HG03520 (cell line): ENCODE data around the gene VPS37C.

Experiments
- ATAC-seq: cut with Tn5 transposase; IDR thresholded peaks from one replicate; pipeline ENCODE4 v1.9.1; 2021; ENCODE audit warnings: mild to moderate bottlenecking, moderate library complexity; ENCODE audit not compliant: unreplicated experiment

VPS37C gene

DNA sequence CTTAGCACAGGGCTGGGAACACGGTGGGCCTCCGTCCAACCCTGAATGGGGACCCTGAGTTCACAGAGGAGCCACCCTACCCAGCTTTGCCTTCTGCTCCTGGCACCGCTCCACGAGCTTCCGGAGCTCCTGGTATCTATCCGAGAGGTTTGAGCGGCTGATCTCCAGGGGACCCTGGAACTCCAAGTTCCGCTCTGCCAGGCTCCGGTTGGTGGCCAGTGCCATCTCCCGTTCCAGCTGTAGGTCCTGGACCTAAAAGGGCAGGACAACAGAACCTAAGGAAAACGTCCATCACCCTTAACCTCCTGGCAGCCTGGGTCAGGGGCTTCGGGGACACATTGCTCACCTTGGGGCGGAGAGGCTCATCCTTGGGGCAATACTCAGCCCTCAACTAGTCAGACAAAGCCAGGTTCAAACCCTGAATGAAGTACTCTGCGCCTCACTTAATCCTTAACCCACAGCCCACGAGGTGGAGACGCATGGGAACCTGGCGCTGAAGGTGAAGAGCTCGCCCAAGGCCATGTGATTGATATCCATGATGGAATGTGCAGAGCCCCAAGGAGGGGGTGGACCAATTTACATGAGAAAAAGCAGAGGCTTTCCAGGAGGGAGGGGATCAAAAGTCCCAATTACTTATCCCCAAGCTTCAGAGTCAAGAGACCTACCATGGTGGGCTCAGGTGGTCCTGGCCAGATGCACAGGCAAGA is 27.1 kb downstream of the VPS37C start:
- ATAC-seq, result no peak

DNA sequence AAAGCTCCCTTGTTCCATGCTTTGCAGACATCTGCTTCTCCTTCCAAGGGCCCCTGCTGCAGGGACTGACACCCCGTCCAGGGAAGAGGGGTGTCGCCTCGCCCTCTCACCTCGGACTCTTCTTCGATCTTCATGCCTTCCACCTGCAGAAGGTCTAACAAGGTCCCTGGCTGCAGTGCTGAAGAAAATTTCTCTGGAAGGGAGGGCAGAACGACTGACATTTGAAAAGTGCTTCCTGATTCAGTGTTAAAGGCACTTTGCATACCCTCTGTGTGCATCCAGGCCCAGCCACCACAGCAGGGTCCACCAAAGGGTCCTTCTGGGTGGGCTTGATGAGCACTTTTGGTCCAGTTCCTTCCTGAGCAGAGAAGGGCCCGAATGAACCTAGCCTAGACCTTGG is 28.1 kb downstream of the VPS37C start:
- no peak for ATAC-seq

DNA sequence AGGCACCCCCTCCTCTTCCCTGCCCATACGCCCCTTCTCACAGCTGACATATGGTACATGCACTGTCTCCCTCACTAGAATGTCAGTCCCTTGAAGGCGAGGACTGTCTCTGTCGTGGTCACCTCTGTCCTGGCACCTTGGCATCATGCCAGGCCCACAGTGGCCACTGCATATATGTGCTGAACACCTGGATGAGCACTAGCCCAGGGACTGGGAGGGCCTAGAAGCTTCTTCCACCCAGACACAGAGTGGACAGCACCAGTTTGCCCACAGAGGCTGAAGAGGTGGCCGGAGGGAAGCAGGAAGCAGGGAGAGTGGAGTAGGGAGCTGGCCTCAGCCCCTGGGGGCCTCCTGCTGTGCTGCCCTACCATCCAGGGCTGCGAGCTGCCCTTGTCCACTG is 28.6 kb downstream of the VPS37C start:
- ATAC-seq, result no peak

DNA sequence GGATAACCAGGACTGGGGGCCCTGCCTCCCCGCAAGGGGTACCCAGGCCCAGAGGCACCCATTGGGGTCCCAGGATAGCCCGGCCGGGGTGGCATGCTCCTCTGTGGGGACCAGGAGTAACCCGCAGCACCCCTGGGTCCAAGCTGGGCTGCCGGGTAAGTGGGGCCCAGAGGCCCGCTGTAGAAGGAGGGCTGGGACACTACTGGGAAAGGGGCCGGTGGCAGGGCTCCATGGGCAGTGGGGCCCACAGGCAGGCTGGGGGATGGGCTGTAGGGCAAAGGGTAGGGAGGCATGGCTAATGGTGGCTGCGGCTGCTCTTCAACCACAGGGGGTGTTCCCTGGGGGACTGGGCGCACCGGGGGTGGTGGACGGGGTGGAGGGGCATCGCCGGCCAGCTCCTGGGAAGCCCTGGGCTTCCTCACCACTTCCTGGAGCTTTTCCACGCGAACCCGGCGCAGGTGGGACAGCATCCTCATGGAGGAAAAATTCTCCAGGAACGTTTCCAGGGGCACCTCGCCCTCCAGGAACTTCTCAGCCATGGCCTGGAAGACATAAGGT is 29.1 kb downstream of the VPS37C start:
- ATAC-seq, result no peak

- no peak for ATAC-seq
Measured at GRCh38 chr11:61131586-61131985, 29.6 kb downstream of the VPS37C start.

- no peak for ATAC-seq
Measured at GRCh38 chr11:61131186-61131585, 30.0 kb downstream of the VPS37C start.

DNA sequence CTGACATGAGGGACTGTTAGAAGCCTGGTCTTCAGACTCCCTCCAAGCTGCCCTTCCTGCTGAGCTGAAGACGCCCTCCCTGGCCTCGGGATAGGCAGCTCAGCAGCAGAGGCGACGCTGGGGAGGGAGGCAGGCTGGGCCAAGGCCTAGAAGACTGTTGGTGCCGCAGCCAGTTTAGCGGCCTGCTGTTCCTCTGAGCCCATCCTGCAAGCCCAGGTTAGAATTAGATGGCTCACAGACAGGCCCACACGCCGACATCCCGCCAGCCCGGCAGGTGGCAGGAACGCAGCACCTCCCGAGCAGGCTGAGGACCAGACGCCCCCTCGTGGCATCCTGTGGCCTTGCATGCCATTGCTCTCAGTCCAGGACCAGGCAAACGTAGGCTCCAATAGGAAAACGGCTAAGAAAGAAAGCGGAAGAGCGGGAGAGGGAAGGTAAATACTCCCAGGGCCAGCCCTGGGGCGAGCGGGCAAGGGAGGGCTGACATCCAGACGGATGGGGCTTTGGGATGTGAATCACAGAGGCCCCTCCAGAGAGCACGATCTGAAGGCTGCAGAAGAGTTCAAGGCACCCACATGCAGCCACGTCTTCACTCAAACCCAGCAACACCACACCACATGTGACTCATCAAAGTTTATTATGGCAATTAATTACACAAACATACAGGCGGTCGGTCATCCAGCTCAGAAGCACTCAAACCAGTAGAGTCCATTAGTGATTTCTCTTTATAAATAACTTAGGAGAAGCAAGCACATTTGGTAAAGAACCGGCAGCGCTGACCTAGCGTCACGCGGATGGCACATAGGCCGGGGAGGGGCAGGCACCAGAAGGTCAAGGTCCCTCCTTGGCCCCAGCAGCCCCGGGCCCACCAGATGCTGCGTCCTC is 31.3 kb downstream of the VPS37C start:
- ATAC-seq, result peak; percentile 80

DNA sequence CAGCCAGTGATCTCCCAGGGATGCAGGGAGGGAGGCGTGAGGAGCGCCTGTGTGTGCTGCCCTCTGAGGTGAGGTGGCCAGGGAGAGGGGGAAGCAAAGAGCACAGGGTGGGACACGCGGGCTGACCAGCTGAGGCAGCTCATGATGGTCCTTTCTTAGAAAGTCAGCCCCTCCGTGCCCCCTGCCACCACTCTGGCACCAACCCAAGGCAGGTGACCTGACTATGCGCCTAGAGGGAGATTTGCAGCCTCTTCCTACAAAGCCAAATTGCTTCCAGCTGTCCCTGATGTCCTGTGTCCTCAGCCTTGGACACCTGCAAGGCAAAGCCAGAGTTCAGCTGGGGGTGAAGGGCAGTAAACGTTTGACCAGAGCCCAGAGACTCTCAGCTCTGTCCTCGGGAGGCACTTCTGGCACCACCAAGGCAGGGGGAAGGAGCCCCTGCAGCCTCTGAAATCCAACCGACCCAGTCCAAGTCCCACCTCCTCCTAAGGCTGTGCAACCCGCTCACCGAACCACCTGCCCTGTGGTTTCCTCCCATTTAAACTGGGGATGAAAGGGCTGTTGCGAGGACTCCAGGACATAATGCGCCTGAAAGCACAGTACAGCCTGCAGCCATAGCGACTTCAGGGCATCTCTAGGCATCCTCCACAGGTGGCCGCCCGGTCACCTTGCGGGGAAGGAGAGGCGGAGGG is 32.1 kb downstream of the VPS37C start:
- no peak for ATAC-seq

DNA sequence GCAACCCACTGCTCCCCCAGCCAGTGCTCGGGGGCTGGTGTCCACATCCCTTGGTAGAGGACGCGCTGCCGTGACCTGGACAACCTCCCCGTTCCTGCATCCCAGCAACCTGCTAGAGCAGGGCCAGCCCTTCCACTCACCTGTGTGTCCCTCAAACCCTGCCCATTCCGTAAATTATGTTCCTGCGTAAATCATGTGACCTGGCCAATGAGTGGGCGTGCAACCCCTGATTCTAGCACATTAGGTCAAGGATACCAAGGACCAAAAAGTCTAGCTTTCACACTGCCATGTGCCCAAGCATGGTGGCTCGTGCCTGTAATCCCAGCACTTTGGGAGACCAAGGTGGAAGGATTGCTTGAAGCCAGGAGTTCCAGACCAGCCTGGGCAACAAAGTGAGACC is 33.2 kb downstream of the VPS37C start:
- ATAC-seq, result no peak

GRCh38 chr11:61126256-61126655 is 35.0 kb downstream of the VPS37C start:
- ATAC-seq, result no peak

DNA sequence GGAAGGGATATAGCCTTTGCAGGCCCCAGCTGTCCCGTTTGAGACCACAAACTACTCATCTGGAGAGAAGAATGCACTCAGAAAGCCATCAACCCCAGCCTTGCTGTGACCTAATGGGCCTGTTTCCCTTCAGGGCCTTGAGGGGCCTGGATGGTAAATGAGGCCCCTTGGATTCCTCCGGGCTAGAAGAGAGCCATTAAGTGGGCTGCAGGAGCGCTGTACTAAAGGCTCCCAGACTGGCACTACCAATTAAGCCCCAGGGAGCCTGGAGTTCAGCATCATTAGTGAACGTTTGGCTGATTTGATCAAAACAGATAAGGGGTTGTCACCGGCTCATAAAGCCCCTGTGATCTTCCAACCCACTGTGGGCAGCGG is 35.9 kb downstream of the VPS37C start:
- no peak for ATAC-seq

- ATAC-seq, result no peak
Measured at GRCh38 chr11:61124574-61125309, 36.5 kb downstream of the VPS37C start.

DNA sequence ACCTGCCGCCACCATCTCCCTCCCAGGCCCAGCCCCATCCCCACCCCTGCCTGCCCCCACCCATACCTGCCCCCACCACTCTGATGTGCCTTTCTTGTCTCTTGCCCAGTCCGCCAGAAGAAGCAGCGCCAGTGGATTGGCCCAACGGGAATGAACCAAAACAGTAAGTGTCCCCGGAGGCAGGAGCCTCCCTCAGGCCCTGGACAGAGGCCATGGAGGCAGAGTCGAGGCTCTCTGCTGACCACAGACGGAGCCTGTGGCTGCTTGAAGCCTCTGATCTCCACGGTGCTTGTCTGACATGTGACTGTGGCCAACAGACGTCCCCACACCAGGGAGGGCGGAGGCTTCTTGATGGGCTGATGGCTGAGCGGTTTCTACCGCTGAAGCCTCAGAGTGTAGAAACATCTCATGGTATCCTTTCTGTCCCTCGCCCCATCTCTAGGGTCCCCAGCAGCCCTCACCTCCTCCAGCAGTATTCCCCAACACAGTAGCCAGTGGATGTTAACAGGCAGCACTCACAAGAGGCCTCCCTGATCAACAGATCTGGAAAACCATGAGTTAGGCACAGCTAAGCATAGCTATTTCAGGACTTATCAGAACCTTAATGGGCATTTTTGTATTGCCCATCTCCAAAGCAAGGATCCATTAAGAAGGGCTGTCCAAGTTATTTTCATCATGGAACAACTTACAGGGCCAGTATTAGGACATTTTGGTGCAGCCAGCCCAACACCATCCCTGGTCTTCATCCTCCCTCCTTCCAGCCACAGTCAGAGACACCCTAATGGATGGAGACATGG is 37.3 kb downstream of the VPS37C start:
- no peak for ATAC-seq

- no peak for ATAC-seq
Measured at GRCh38 chr11:61122761-61123160, 38.5 kb downstream of the VPS37C start.

DNA sequence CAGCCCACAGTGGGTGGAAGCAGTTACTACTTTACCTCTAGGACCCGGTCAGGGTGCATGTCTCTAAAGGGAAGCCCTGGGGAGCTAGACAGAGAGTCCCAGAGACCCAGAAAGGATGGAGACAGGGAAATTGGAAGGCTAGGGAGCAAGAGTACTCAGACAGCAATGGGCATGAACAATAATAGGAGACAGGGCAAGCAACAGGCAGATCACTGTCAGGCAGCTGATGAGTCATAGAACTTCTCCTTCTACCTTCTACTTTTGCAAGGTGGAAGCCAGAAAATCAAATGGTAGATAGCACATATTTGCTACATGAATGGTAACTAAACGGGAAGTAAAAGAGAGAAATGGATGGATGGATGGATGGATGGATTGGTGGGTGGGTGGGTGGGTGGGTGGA is 39.3 kb downstream of the VPS37C start:
- no peak for ATAC-seq

- no peak for ATAC-seq
Measured at GRCh38 chr11:61121192-61121831, 39.9 kb downstream of the VPS37C start.

DNA sequence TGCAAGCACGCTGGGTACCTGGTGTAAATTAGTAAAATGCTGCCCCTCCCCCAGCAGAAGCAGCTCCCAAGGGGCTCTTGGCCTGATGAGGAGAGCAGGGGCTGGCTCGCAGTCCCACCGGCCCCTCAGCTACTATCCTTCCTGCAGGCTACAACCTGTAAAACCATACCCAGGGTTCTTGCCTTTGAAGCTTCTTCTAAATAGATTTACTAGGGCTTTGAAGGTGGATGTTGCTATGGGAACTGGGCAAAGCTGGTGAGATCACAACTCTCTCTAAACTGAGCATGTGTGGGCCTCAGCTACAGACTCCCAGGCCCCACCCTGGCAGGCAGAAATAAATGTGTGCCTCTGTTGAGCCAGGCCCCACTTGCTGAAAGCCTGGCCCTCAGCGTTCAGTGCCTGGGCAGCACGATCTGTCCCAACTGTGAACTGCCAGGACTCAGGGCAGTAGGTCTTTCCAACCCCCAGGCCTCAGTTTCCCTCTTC is 40.5 kb downstream of the VPS37C start:
- no peak for ATAC-seq

GRCh38 chr11:61120099-61120705 is 41.0 kb downstream of the VPS37C start:
- no peak for ATAC-seq

GRCh38 chr11:61119571-61119970 is 41.7 kb downstream of the VPS37C start:
- no peak for ATAC-seq
